AG08396 (cell line): ENCODE measurements around the gene SAP25.

ENCODE experiments used
- DNase-seq: peaks from one replicate; pipeline ENCODE4 v3.0.0; 2012; ENCODE audit warnings: low spot score, mixed read lengths

Gene SAP25

GRCh38 chr7:100573691-100574361 is at the start of gene SAP25:
TSS of gene SAP25 (minus strand) at chr7:100573900. CDS start at chr7:100573742, 158 bp downstream.
- no peak for DNase-seq

- DNase-seq, result no peak
Measured at GRCh38 chr7:100621554-100621953, 47.9 kb upstream of the SAP25 start.

GRCh38 chr7:100620804-100621203 is 47.1 kb upstream of the SAP25 start:
- no peak for DNase-seq

- no peak for DNase-seq
Measured at GRCh38 chr7:100620239-100620638, 46.5 kb upstream of the SAP25 start.

- no peak for DNase-seq
Measured at GRCh38 chr7:100614308-100614861, 40.7 kb upstream of the SAP25 start.

- no peak for DNase-seq
Measured at GRCh38 chr7:100613412-100614175, 39.9 kb upstream of the SAP25 start.

GRCh38 chr7:100612730-100613390 is 39.2 kb upstream of the SAP25 start:
- no peak for DNase-seq

GRCh38 chr7:100611983-100612729 is 38.5 kb upstream of the SAP25 start, which contains the start of gene MOSPD3:
TSS of gene MOSPD3 (plus strand) at chr7:100612540. CDS start at chr7:100612792, 252 bp downstream.
- peak; percentile 99 for DNase-seq

- DNase-seq, result no peak
Measured at GRCh38 chr7:100609958-100610357, 36.3 kb upstream of the SAP25 start.

GRCh38 chr7:100607111-100607510 is 33.4 kb upstream of the SAP25 start:
- DNase-seq, result no peak

GRCh38 chr7:100606313-100606712 is 32.6 kb upstream of the SAP25 start:
- no peak for DNase-seq

- no peak for DNase-seq
Measured at GRCh38 chr7:100604976-100605911, 31.5 kb upstream of the SAP25 start.

GRCh38 chr7:100604028-100604975 is 30.6 kb upstream of the SAP25 start:
- peak; percentile 85 for DNase-seq

GRCh38 chr7:100603726-100604027 is 30.0 kb upstream of the SAP25 start:
- peak; percentile 50 for DNase-seq

- peak; percentile 92 for DNase-seq
Measured at GRCh38 chr7:100602889-100603725, 29.4 kb upstream of the SAP25 start.

- DNase-seq, result no peak
Measured at GRCh38 chr7:100600730-100601038, 27.0 kb upstream of the SAP25 start.

GRCh38 chr7:100599911-100600729 is 26.4 kb upstream of the SAP25 start:
- DNase-seq, result no peak

GRCh38 chr7:100598425-100598824 is 24.7 kb upstream of the SAP25 start:
- no peak for DNase-seq
